IMR-90 (cell line): Measurements from ENCODE around the gene RPL26. TPM values are rescaled to one million over a fixed set of nuclear protein-coding genes. Genes with fewer than 3 reads are reported as not detected.

ENCODE experiments used
- MAFK ChIP-seq: IDR thresholded peaks from 2 replicates; pipeline ENCODE4 v1.6.1; 2012; ENCODE audit warnings: low read depth, low read length, improper control_type of control experiment
- polyA plus RNA-seq, 3 experiments: library from polyadenylated mRNA; depleted of rRNA; stranded (reverse); fragments of >200 nt; gene quantifications; 2 replicates each; pipeline ENCODE4 v1.2.3, GENCODE V29; 2012; ENCODE audit warnings: low replicate concordance in 1 of 3
- total RNA-seq: library from RNA; depleted of rRNA; stranded (reverse); fragments of >200 nt; gene quantifications from 2 replicates; pipeline ENCODE4 v1.2.3, GENCODE V29; 2012
- TF ChIP-seq, protein P1 (sequence below): fragments of 150-350 bp; IDR thresholded peaks from 2 replicates; pipeline ENCODE4 v1.6.1; 2017; ENCODE audit warnings: mild to moderate bottlenecking, antibody characterized with exemption, low read length, low read depth
- TF ChIP-seq, protein P2 (sequence below): conservative IDR thresholded peaks from 2 replicates; pipeline ENCODE4 v1.5.1; 2012; ENCODE audit warnings: mild to moderate bottlenecking, low read depth, low read length, improper control_type of control experiment

RPL26 gene
- total and polyA plus RNA-seq, 2 of the 4 experiments (the other 2 are of a cell fraction): 4,763 to 5,013 TPM

DNA sequence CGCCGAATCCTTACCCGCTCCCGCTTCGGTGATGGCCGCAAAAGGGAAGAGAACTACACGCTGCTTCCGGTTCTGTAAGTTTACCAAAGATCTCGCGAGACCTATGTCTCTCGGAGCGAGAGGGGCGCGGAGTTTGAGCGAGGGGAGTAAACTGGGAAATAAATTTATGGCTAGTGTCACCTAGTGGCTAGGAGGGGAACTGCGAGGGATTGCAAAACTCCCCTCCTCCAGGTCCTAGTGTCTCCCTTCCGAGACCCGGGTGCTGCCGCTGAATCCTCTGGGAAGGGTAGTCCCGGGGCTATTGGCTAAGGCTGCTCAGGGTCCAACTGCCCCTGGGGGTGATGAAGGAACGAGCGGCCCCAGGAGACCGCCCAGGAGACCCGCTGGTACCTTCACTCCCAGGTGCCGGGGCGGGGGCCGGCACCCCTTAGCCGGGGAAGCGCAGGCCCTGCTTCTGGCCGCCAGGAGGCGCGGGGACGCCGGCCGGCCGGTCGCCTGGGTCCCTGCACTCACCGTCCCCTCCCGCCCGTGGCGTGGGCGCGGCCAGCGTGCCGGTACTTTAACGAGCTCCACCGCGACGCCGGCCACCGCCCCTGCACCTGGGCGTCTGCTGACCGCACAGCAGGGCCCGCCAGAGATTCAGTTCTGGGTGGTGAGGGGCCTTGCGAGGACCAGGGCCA is at the start of gene RPL26 (continued):
- TF ChIP-seq, protein P1, sequence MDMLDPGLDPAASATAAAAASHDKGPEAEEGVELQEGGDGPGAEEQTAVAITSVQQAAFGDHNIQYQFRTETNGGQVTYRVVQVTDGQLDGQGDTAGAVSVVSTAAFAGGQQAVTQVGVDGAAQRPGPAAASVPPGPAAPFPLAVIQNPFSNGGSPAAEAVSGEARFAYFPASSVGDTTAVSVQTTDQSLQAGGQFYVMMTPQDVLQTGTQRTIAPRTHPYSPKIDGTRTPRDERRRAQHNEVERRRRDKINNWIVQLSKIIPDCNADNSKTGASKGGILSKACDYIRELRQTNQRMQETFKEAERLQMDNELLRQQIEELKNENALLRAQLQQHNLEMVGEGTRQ: no peak
- TF ChIP-seq MAFK: no peak
- TF ChIP-seq, protein P2, sequence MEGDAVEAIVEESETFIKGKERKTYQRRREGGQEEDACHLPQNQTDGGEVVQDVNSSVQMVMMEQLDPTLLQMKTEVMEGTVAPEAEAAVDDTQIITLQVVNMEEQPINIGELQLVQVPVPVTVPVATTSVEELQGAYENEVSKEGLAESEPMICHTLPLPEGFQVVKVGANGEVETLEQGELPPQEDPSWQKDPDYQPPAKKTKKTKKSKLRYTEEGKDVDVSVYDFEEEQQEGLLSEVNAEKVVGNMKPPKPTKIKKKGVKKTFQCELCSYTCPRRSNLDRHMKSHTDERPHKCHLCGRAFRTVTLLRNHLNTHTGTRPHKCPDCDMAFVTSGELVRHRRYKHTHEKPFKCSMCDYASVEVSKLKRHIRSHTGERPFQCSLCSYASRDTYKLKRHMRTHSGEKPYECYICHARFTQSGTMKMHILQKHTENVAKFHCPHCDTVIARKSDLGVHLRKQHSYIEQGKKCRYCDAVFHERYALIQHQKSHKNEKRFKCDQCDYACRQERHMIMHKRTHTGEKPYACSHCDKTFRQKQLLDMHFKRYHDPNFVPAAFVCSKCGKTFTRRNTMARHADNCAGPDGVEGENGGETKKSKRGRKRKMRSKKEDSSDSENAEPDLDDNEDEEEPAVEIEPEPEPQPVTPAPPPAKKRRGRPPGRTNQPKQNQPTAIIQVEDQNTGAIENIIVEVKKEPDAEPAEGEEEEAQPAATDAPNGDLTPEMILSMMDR: peak; percentile 84
